HepG2 (cell line): ENCODE results near the gene GLCE. TPM values are rescaled to one million over a fixed set of nuclear protein-coding genes. Genes with fewer than 3 reads are reported as not detected.
A peak's percentile ranks its signal among the peaks of the same experiment; 100 is the strongest.

ENCODE experiments used
- ATAC-seq: fragments of 200-7000 bp; cut with Tn5 transposase; 3 replicates; pipeline ENCODE4 v1.9.1; 2020; ENCODE audit warnings: mild to moderate bottlenecking, moderate library complexity
- BruUV-seq: library from RNA; stranded (reverse); fragments of 400-500 nt; replicated peaks from 2 replicates; lab custom pipeline; 2021; lab: Mats Ljungman, UMichigan
- CTCF ChIA-PET: fragments of 300-600 bp; formaldehyde crosslinking; extraction: SDS; loops from one replicate; lab custom pipeline; 2021; ENCODE audit warnings: low total read pairs, inconsistent platforms, low intra/inter-chr PET ratio; lab: Yijun Ruan, JAX
- POLR2A ChIA-PET: fragments of 350-600 bp; sonication (Branson Sonifier 250); formaldehyde crosslinking; loops from one replicate; lab custom pipeline; 2020; ENCODE audit warnings: antibody characterized with exemption, inconsistent platforms; lab: Yijun Ruan, JAX
- DNase-seq: peaks from one replicate; pipeline ENCODE4 v3.0.0-alpha.2; 2015; ENCODE audit warnings: low spot score
- FAIRE-seq: peaks from 3 replicates; lab custom pipeline; 2011; peaks lifted over from hg19 to GRCh38; lab: Jason Lieb, UNC
- H2AFZ ChIP-seq: one replicate; pipeline ENCODE4 v1.6.1; 2011; ENCODE audit warnings: low read length, inconsistent platforms
- H3K27ac ChIP-seq: fragments of 300-600 bp; 3 replicates; pipeline ENCODE4 v1.8.0; 2011; ENCODE audit warnings: mixed run types, mild to moderate bottlenecking, mixed read lengths, low read length, inconsistent platforms; ENCODE audit not compliant: insufficient read depth; ENCODE audit errors: extremely low read length
- H3K27me3 ChIP-seq, 2 experiments: fragments of 200-600 bp in 1 of 2; 2 replicates in 1 of 2; 3 replicates in 1 of 2; pipeline versions ENCODE4 v1.6.0 to v1.8.0; 2011; ENCODE audit warnings: low read length in 2 of 2, mild to moderate bottlenecking in 2 of 2, moderate library complexity in 2 of 2, inconsistent platforms in 1 of 2; ENCODE audit not compliant: insufficient read depth in 2 of 2, control insufficient read depth in 1 of 2
- H3K36me3 ChIP-seq, 2 experiments: fragments of 200-600 bp in 1 of 2; replicated peaks in 1 of 2; 2 replicates in 1 of 2; 3 replicates in 1 of 2; pipeline versions ENCODE4 v1.5.1 to v1.8.0; 2011; ENCODE audit warnings: low read length in 2 of 2, inconsistent platforms in 1 of 2; ENCODE audit not compliant: insufficient read depth in 2 of 2, control insufficient read depth in 1 of 2
- H3K4me1 ChIP-seq: 2 replicates; pipeline ENCODE4 v1.5.1; 2012; ENCODE audit warnings: low read length, inconsistent platforms; ENCODE audit not compliant: insufficient read depth
- H3K4me2 ChIP-seq: 2 replicates; pipeline ENCODE4 v1.6.0; 2011; ENCODE audit warnings: low read depth, low read length, inconsistent platforms
- H3K4me3 ChIP-seq, 3 experiments: fragments of 200-600 bp in 1 of 3; sonication (generic), shearing (Covaris generic) in 1 of 3; replicated peaks in 1 of 3; 2 replicates each; pipeline ENCODE4 v1.5.1; 2011 to 2016; ENCODE audit warnings: low read length in 3 of 3, inconsistent platforms in 2 of 3, low read depth in 2 of 3, mild to moderate bottlenecking in 2 of 3, control low read depth in 1 of 3, mixed read lengths in 1 of 3; ENCODE audit not compliant: insufficient read depth in 1 of 3
- H3K79me2 ChIP-seq: one replicate; pipeline ENCODE4 v1.6.1; 2011; ENCODE audit warnings: low read length, inconsistent platforms; ENCODE audit not compliant: insufficient read depth
- H3K9ac ChIP-seq: 2 replicates; pipeline ENCODE4 v1.6.0; 2011; ENCODE audit warnings: mild to moderate bottlenecking, low read depth, low read length, inconsistent platforms; ENCODE audit not compliant: insufficient read depth
- H3K9me3 ChIP-seq: 2 replicates; pipeline ENCODE4 v1.5.1; 2012; ENCODE audit warnings: mild to moderate bottlenecking, low read length
- H4K20me1 ChIP-seq: 2 replicates; pipeline ENCODE4 v1.6.0; 2011; ENCODE audit warnings: inconsistent platforms, mild to moderate bottlenecking, low read length, moderate library complexity; ENCODE audit not compliant: insufficient read depth
- CTCF ChIP-seq: sonication (generic); formaldehyde crosslinking; IDR thresholded peaks from 2 replicates; pipeline ENCODE4 v1.5.0; 2020; ENCODE audit warnings: mild to moderate bottlenecking, missing genetic modification reagents, moderate library complexity
- KLF11 ChIP-seq: IDR thresholded peaks from 2 replicates; pipeline ENCODE4 v1.6.1; 2016; ENCODE audit warnings: missing compliant biosample characterization
- STAT5B ChIP-seq: sonication (generic); formaldehyde crosslinking; IDR thresholded peaks from 2 replicates; pipeline ENCODE4 v1.4.0; 2020; ENCODE audit warnings: missing genetic modification reagents
- ZFP62 ChIP-seq: sonication (generic); formaldehyde crosslinking; IDR thresholded peaks from 2 replicates; pipeline ENCODE4 v1.4.0; 2020; ENCODE audit warnings: missing genetic modification reagents
- ZNF362 ChIP-seq: sonication (generic); formaldehyde crosslinking; IDR thresholded peaks from 2 replicates; pipeline ENCODE4 v1.4.0; 2020; ENCODE audit warnings: missing genetic modification reagents, mild to moderate bottlenecking, borderline replicate concordance
- ZNF432 ChIP-seq: sonication (generic); formaldehyde crosslinking; IDR thresholded peaks from 2 replicates; pipeline ENCODE4 v1.5.0; 2020; ENCODE audit warnings: missing genetic modification reagents, mild to moderate bottlenecking, borderline replicate concordance
- ZNF563 ChIP-seq: sonication (generic); formaldehyde crosslinking; IDR thresholded peaks from 2 replicates; pipeline ENCODE4 v1.8.0; 2022; ENCODE audit warnings: mild to moderate bottlenecking, moderate library complexity, missing genetic modification reagents
- WGBS: methylation state at CpG from one replicate; pipeline ENCODE4 v1.1.6; 2017; ENCODE audit warnings: low lambda C conversion rate; 5-methylcytosine and 5-hydroxymethylcytosine counted together
- in situ Hi-C: cut with HindIII; loops from 2 replicates; pipeline ENCODE4 v1.10.0; 2017; ENCODE audit warnings: low pct_unique_long_range_greater_than_20kb; ENCODE audit not compliant: extremely low pct_ligation_motif_present
- intact Hi-C: fragments of 100-400 bp; cut with micrococcal nuclease; formaldehyde crosslinking; loops from one replicate; pipeline ENCODE4 v1.10.0; 2022; ENCODE audit not compliant: unreplicated experiment
- polyA plus RNA-seq, 8 experiments: library from polyadenylated mRNA; depleted of rRNA in 3 of 8; stranded (reverse) in 7 of 8; unstranded in 1 of 8; fragments of >200 nt; fragmentation: Illumina TruSeq in 4 of 8; extraction: Trizol in 4 of 8; gene quantifications; 2 replicates each; pipeline versions ENCODE4 v1.2.1 to v1.2.3, GENCODE V29; 2011 to 2016; ENCODE audit warnings: low read depth in 4 of 8, missing spikeins in 1 of 8, mixed read lengths in 1 of 8; ENCODE audit not compliant: insufficient read depth in 1 of 8
- total RNA-seq, 5 experiments: library from RNA; depleted of rRNA; stranded (reverse); fragments of >200 nt; fragmentation: Illumina TruSeq; extraction: Trizol; gene quantifications; 2 replicates each; pipeline ENCODE4 v1.2.3, GENCODE V29; 2016; ENCODE audit warnings: low read depth in 1 of 5
- TF ChIP-seq, protein P1 (sequence below): sonication (generic); formaldehyde crosslinking; conservative IDR thresholded peaks from 2 replicates; pipeline ENCODE4 v1.4.0; 2020; ENCODE audit warnings: mild to moderate bottlenecking, missing genetic modification reagents, moderate library complexity

GLCE gene
- total and polyA plus RNA-seq, 2 of the 13 experiments (the other 11 are each of a cell fraction or from before 2014, with no cell fraction given): 12.9 to 23.4 TPM

- TF ChIP-seq ZNF432: no peak
- TF ChIP-seq, protein P1, sequence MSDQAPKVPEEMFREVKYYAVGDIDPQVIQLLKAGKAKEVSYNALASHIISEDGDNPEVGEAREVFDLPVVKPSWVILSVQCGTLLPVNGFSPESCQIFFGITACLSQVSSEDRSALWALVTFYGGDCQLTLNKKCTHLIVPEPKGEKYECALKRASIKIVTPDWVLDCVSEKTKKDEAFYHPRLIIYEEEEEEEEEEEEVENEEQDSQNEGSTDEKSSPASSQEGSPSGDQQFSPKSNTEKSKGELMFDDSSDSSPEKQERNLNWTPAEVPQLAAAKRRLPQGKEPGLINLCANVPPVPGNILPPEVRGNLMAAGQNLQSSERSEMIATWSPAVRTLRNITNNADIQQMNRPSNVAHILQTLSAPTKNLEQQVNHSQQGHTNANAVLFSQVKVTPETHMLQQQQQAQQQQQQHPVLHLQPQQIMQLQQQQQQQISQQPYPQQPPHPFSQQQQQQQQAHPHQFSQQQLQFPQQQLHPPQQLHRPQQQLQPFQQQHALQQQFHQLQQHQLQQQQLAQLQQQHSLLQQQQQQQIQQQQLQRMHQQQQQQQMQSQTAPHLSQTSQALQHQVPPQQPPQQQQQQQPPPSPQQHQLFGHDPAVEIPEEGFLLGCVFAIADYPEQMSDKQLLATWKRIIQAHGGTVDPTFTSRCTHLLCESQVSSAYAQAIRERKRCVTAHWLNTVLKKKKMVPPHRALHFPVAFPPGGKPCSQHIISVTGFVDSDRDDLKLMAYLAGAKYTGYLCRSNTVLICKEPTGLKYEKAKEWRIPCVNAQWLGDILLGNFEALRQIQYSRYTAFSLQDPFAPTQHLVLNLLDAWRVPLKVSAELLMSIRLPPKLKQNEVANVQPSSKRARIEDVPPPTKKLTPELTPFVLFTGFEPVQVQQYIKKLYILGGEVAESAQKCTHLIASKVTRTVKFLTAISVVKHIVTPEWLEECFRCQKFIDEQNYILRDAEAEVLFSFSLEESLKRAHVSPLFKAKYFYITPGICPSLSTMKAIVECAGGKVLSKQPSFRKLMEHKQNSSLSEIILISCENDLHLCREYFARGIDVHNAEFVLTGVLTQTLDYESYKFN (CRISPR knock-in tag): no peak
- TF ChIP-seq ZFP62 (CRISPR knock-in tag): no peak
- TF ChIP-seq KLF11: no peak
- no peak for TF ChIP-seq ZNF563 (CRISPR knock-in tag)
Observed at GRCh38 chr15:69302929-69303328, 142.5 kb downstream of the GLCE start (continued).

GRCh38 chr15:69303337-69304181, 143.1 kb downstream of the GLCE start:
- no TSS peak for BruUV-seq
- FAIRE-seq (no peak), DNase-seq (no peak), ATAC-seq (no peak)
- CTCF ChIA-PET: interaction anchor here (1.2 kb wide), 1 partner anchor 245 kb away, joined by 3 read pairs; no protein-coding TSS in a partner anchor
- intact Hi-C loops (loop anchor here (1.0 kb wide), 1 partner anchor 28 kb away; no protein-coding TSS in a partner anchor), in situ Hi-C loops (no loop called here)
- Histone ChIP-seq H2AFZ (no peak overlapping the region), H4K20me1 (no peaks in the 10 kb centered on the region; the same call in 1 of the 2 replicates), H3K4me3 (no peak overlapping the region), H3K4me2 (peak overlapping the region; percentile 34), H3K27me3 (peaks cover 7 to 24% of the 10 kb centered on the region in 2 experiments), H3K27ac (no peak overlapping the region), H3K9me3 (no peaks in the 10 kb centered on the region), H3K9ac (no peak overlapping the region), H3K4me1 (peaks cover 29% of the 10 kb centered on the region), H3K36me3 (no peaks in the 10 kb centered on the region), H3K79me2 (no peaks in the 10 kb centered on the region)
- WGBS: 41% methylated on average over 4 of the region's 6 CpGs
- POLR2A ChIA-PET: no interaction called here
- TF ChIP-seq STAT5B (CRISPR knock-in tag) (no peak), CTCF (CRISPR knock-in tag) (0 out of 2 replicates have a peak, but pooled peaks have one; percentile 3), ZNF362 (CRISPR knock-in tag) (peak; percentile 53; the same call in 1 of the 2 replicates)
